Occipital lobe (tissue), 2 donors: ENCODE measurements around the gene SLMAP. TPM values are rescaled to one million over a fixed set of nuclear protein-coding genes. Genes with fewer than 3 reads are reported as not detected.

ENCODE experiments used
- DNase-seq: peaks from one replicate; lab custom pipeline; 2025; lab: John Stamatoyannopoulos, UW
- total RNA-seq: library from RNA; depleted of rRNA; stranded (reverse); fragments of >200 nt; gene quantifications from one replicate; pipeline ENCODE4 v1.2.3, GENCODE V29; 2014

SLMAP gene
- total RNA-seq, 1 donor from 2014 or later = 64.4 TPM

DNA sequence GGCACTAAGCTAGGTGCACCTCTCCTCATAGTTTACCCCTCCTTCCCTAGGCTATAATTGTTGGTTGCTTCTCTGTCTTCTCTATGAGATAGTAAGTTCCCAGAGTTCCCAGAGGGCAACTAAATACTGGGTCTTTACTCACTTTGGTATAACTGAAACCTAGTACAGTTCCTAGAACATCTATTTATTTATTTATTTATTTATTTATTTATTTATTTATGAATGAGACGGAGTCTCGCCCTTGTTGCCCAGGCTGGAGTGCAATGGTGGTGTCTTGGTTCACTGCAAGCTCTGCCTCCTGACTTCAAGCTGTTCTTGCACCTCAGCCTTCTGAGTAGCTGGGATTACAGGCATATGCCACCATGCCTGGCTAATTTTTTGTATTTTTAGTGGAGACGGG is 181.0 kb downstream of the SLMAP start:
- no peak for DNase-seq

DNA sequence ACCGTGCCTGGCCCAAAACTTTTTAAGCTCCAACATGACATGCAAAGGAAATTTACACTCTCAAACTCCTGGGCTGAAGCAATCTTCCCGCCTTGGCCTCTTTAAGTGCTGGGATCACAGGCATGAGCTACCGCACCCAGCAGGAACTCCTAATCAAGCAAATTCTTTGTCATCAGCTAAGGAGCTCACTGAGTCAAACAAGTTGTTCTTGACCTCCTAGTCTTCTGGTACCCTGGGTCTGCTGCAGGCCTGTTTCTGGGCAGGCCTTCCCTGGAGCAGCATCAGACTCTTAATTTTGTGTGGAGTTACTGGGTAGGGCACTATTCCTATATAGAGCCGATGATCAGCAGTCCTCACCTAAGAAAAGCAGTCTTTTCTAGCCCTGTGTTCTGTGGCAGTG is 183.7 kb downstream of the SLMAP start:
- DNase-seq = no peak

- DNase-seq = no peak
Observed at GRCh38 chr3:57942388-57942787, 186.3 kb downstream of the SLMAP start.

GRCh38 chr3:57942872-57943283 is 186.8 kb downstream of the SLMAP start:
- no peak for DNase-seq

GRCh38 chr3:57943525-57944495 is 187.7 kb downstream of the SLMAP start:
- peak; percentile 29 for DNase-seq

DNA sequence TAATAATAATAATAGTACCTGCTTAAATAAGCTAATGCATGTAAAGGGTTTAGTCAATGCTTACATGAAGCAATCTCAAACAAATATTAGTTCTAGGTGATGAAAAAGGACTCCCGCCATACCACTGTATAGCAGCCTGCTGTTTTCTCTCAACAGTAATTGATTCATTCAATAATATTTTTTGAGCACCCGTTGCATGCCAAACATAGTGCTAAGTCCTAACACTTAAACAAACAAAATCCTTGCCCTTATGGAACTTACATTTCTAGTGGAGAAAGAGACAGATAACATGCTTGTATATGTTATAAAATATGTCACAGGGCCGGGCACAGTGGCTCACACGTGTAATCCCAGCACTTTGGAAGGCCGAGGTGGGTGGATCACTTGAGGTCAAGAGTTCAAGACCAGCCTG is 190.9 kb downstream of the SLMAP start:
- no peak for DNase-seq

GRCh38 chr3:57948080-57948671 is 192.1 kb downstream of the SLMAP start:
- DNase-seq = no peak

- DNase-seq = peak; percentile 9
Observed at GRCh38 chr3:57948781-57949242, 192.7 kb downstream of the SLMAP start.

DNA sequence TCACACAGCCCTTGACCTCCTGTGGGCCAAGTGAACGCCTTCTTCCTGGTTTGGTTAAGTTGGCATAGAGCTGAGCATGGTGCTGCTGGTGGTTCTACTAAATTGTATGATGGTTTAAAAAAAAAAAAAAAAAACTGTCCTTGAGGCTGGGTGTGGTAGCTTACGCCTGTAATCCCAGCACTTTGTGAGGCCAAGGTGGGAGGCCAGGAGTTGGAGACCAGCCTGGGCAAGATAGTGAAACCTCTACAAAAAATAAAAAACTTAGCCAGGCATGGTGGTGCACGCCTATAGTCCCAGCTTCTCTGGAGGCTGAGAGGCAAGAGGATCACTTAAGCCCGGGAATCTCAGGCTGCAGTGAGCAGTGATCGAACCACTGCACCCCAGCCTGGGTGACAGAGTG is 193.2 kb downstream of the SLMAP start:
- DNase-seq = no peak

DNA sequence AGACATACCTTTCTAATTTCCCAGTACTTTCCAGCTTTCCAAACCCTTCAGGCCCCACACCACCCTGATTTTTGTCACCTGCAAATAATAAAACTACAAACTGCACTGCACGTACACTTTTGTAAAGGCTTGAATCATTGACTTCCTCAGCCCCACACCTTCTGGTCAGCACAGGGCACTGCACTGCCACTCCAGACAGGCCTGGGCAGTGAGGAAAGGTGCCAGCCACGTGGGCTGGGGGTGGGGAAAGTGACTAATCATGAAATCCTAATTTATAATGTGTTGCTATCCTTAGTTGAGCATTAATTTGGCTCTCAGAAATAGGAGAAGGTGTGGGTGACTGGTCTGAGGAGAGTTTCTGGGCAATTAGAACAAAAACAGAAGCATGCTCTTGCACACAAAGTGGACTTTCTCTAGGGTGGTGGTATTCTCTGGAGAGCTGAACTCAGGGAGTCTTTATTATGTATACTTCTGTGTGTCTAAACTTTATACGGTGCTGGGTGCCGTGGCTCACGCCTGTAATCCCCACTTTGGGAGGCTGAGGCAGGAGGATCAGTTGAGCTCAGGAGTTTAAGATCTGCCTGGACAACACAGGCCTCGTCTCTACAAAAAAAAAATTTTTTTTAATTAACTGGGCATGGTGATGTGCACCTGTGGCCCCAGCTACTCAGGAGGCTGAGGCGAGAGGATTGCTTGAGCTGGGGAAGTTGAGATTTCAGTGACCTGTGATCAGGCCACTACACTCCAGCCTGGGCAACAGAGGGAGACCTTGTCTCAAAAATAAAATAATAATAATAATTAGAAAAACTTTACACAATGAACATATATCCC is 193.9 kb downstream of the SLMAP start:
- DNase-seq = no peak

GRCh38 chr3:57951066-57951882 is 195.2 kb downstream of the SLMAP start:
- peak; percentile 27 for DNase-seq

GRCh38 chr3:57952208-57952631 is 196.1 kb downstream of the SLMAP start:
- DNase-seq = no peak

DNA sequence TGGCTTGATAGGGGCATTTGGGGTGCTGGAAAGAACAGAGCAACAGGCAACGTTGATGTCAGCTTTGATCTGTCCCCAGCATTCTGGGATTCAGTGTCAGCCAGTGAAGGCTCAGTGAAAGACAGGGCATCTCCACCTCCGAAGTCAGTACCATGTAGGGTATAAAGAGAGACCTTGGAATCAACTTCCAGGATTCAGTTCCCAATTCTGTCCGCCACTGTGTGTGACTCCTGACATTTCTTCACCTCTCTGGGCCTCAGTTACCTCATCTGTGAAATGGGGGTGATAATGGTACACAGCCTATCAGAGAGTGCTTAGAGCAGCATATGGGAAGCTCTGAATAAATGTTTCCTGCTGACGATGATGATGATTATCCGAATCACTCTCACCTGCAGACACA is 196.5 kb downstream of the SLMAP start:
- no peak for DNase-seq

DNA sequence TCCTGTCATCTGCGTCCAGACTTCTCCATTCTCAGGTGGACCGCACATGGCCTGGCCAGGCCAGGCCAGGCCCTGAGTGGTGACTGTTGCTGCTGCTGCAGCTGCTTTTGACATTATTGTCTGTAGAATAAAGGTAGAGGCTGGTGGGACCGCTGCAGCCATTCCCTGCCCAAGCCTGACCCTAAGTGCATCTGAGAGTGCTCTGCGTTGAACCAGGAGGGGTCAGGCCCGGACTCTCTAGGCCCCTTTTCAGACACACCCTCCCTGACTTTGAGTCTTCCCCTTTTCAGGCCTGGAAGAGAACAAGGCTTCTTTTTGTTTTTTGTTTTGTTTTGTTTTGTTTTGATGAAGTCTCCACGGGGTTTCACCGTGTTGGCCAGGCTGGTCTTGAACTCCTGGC is 197.5 kb downstream of the SLMAP start:
- no peak for DNase-seq

GRCh38 chr3:57956119-57956832 is 200.2 kb downstream of the SLMAP start:
- no peak for DNase-seq

DNA sequence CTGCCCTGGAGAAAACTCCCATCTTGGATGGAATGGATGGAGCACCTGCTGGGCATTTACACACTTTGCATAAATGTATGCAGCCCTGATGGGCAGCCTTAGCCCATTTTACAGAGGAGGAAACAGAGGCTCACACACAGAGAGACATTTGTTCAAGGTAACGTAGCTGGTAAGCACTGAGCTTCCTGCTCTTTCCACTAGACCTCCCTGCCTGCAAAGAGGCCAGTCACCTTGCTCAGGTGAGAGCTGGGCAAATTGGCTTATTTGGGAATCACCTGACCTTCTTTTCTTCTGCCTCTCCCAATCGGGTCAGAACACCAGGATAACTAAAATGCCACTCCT is 200.7 kb downstream of the SLMAP start:
- no peak for DNase-seq

- DNase-seq = no peak
Observed at GRCh38 chr3:57957824-57958223, 201.7 kb downstream of the SLMAP start.

DNA sequence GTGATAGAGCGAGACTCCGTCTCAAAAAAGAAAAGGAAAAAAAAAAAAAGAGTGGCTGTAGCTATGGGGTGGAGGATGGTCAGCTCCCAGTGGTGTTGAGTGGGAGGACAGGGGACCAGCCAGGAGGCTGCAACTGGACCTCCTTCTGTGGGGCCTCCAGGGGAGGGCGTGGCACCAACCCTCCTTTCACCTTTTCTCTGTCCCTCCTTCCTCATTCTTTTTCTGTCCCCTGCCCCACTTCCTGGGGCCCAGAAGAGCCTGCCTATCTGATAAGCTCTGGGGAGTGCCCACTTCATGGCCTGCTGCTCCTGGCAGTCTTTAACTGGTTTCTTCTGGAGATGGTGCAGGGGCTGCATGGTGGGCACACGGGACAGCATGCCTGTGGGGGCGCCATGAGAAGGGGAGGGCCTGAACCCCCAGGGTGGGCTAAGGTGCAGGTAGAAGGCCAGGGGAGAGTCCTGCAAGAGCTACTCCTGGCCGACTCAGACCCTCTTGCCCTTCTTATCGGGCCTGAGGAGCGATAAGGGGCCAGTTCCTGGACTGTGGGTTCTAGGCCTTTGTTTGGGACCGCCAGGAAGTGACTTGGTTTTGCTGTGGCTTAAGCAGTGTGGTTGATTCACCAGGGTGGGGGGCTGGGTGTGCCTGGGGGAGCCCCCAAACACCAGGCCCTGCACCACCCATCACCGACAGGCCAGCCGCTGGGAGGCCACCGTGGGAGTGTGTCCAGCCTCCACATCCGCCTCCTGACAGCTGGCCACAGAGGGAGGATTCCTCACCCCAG is 202.7 kb downstream of the SLMAP start:
- DNase-seq = no peak

GRCh38 chr3:57959423-57960173 is 203.5 kb downstream of the SLMAP start:
- DNase-seq = no peak
